Measurements from ENCODE around the gene FAAH2. TPM values are rescaled to one million over a fixed set of nuclear protein-coding genes. Genes with fewer than 3 reads are reported as not detected.

The FAAH2 gene
- total RNA-seq, 1 donor from 2014 or later: 2.7 TPM

Other genes starting within 250 kb of the FAAH2 start
- gene SPIN2B, start 165.2 kb upstream of the FAAH2 start, total RNA-seq: 9.5 and 10.0 TPM in 2 replicates
- 0.76 and 0.84 TPM in 2 replicates for gene SPIN2A, start 149.3 kb upstream of the FAAH2 start, total RNA-seq

All from activated T-helper 2 cell treated with anti-CD3 and anti-CD28 coated beads, Interferon-gamma antibody, Interleukin-2, Interleukin-4, amounts not matched to agents 10 μg/mL and 5 μg/mL and 100 μg/mL, durations not matched to agents 14 hours and 24 hours and 36 hours (primary cell).